ENCODE measurements around the gene PDCD1. TPM values are rescaled to one million over a fixed set of nuclear protein-coding genes. Genes with fewer than 3 reads are reported as not detected.

The PDCD1 gene
- total and polyA plus RNA-seq, 2 of the 8 experiments (the other 6 are each of a cell fraction or from before 2014, with no cell fraction given), result 0.48 to 1.1 TPM

DNA sequence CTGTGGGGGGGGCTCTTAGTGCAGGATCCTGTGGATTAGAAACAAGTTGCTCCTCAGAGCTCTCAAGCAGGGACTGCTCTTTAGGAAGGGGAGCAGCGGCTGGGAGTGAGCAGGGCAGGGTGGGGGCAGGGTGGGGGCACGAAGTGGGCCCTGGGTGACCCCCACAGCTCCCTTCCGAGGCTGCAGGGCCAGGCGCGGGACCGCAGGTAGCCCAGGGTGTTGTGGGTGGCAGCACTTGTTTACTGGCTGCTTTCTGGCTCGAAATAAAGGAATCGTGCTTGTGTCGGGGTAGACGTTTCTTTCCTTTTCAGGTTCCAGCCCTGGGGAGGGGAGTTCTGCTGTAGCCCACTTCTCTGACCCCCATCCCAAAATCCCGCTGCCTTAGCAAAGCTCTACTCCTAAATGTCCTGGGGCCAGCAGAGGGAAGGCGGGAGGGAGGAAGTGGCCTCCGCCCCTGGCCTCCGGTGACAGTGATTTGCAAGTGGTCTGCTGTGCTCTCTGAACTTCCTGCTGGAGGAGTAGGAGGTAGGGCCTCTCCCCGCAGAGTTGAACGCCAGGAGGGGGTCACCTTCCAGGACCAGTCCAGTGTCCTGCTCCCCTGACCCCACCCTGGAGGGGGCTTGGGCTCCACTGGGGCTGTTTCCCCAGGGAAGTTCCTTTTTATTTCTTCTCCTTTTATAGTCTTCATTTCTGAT, 41.4 kb downstream of the PDCD1 start (continued):
- TF ChIP-seq, protein P1, sequence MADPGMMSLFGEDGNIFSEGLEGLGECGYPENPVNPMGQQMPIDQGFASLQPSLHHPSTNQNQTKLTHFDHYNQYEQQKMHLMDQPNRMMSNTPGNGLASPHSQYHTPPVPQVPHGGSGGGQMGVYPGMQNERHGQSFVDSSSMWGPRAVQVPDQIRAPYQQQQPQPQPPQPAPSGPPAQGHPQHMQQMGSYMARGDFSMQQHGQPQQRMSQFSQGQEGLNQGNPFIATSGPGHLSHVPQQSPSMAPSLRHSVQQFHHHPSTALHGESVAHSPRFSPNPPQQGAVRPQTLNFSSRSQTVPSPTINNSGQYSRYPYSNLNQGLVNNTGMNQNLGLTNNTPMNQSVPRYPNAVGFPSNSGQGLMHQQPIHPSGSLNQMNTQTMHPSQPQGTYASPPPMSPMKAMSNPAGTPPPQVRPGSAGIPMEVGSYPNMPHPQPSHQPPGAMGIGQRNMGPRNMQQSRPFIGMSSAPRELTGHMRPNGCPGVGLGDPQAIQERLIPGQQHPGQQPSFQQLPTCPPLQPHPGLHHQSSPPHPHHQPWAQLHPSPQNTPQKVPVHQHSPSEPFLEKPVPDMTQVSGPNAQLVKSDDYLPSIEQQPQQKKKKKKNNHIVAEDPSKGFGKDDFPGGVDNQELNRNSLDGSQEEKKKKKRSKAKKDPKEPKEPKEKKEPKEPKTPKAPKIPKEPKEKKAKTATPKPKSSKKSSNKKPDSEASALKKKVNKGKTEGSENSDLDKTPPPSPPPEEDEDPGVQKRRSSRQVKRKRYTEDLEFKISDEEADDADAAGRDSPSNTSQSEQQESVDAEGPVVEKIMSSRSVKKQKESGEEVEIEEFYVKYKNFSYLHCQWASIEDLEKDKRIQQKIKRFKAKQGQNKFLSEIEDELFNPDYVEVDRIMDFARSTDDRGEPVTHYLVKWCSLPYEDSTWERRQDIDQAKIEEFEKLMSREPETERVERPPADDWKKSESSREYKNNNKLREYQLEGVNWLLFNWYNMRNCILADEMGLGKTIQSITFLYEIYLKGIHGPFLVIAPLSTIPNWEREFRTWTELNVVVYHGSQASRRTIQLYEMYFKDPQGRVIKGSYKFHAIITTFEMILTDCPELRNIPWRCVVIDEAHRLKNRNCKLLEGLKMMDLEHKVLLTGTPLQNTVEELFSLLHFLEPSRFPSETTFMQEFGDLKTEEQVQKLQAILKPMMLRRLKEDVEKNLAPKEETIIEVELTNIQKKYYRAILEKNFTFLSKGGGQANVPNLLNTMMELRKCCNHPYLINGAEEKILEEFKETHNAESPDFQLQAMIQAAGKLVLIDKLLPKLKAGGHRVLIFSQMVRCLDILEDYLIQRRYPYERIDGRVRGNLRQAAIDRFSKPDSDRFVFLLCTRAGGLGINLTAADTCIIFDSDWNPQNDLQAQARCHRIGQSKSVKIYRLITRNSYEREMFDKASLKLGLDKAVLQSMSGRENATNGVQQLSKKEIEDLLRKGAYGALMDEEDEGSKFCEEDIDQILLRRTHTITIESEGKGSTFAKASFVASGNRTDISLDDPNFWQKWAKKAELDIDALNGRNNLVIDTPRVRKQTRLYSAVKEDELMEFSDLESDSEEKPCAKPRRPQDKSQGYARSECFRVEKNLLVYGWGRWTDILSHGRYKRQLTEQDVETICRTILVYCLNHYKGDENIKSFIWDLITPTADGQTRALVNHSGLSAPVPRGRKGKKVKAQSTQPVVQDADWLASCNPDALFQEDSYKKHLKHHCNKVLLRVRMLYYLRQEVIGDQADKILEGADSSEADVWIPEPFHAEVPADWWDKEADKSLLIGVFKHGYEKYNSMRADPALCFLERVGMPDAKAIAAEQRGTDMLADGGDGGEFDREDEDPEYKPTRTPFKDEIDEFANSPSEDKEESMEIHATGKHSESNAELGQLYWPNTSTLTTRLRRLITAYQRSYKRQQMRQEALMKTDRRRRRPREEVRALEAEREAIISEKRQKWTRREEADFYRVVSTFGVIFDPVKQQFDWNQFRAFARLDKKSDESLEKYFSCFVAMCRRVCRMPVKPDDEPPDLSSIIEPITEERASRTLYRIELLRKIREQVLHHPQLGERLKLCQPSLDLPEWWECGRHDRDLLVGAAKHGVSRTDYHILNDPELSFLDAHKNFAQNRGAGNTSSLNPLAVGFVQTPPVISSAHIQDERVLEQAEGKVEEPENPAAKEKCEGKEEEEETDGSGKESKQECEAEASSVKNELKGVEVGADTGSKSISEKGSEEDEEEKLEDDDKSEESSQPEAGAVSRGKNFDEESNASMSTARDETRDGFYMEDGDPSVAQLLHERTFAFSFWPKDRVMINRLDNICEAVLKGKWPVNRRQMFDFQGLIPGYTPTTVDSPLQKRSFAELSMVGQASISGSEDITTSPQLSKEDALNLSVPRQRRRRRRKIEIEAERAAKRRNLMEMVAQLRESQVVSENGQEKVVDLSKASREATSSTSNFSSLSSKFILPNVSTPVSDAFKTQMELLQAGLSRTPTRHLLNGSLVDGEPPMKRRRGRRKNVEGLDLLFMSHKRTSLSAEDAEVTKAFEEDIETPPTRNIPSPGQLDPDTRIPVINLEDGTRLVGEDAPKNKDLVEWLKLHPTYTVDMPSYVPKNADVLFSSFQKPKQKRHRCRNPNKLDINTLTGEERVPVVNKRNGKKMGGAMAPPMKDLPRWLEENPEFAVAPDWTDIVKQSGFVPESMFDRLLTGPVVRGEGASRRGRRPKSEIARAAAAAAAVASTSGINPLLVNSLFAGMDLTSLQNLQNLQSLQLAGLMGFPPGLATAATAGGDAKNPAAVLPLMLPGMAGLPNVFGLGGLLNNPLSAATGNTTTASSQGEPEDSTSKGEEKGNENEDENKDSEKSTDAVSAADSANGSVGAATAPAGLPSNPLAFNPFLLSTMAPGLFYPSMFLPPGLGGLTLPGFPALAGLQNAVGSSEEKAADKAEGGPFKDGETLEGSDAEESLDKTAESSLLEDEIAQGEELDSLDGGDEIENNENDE (IDR thresholded peaks at IDR 0.05; ENCODE audit: insufficient replicate concordance, low read length), result no peak
- TF ChIP-seq SP1 (IDR thresholded peaks at IDR 0.05; ENCODE audit: low read depth, low read length), result no peak
- TF ChIP-seq CEBPB (IDR thresholded peaks at IDR 0.05; ENCODE audit: low read depth, low read length), result no peak
- no peak for TF ChIP-seq RAD21 (IDR thresholded peaks at IDR 0.05 in 1 of 2, conservative IDR thresholded peaks at IDR 0.05 in 1 of 2; ENCODE audit: low read depth in 2 of 2, low read length in 2 of 2)
- no peak for TF ChIP-seq YY1 (IDR thresholded peaks at IDR 0.05; ENCODE audit: low read depth, low read length)
- no peak for TF ChIP-seq E2F6 (IDR thresholded peaks at IDR 0.05)
- no peak for TF ChIP-seq POLR2AphosphoS5 (IDR thresholded peaks at IDR 0.05; ENCODE audit: low read depth, low read length)
- no peak for TF ChIP-seq ASH2L (IDR thresholded peaks at IDR 0.05; ENCODE audit: low read length)

All from H1 (cell line).